Mesenchymal stem cell (in vitro differentiated cells and primary cell): ENCODE measurements around the gene TTC7B.
"Not testable (repeated sequence)": the region's sequence is repeated elsewhere in the genome, so short reads cannot be mapped to it uniquely, and the experiment has no call there.

ENCODE experiments used
- DNase-seq: peaks from one replicate; pipeline ENCODE4 v3.0.0-alpha.2; 2013
- H2AFZ ChIP-seq: one replicate; pipeline ENCODE4 v1.6.1; 2013; ENCODE audit warnings: low read depth, mild to moderate bottlenecking, control low read depth, inconsistent platforms, low read length, moderate library complexity
- H2AK5ac ChIP-seq: 2 replicates; pipeline ENCODE4 v1.6.1; 2013; ENCODE audit warnings: low read length, moderate library complexity, mild to moderate bottlenecking, inconsistent platforms; ENCODE audit not compliant: severe bottlenecking
- H2BK120ac ChIP-seq: one replicate; pipeline ENCODE4 v1.6.1; 2013; ENCODE audit warnings: low read depth, mild to moderate bottlenecking, inconsistent platforms, low read length, moderate library complexity
- H2BK12ac ChIP-seq, 2 experiments: one replicate each; pipeline ENCODE4 v1.6.1; 2013; ENCODE audit warnings: inconsistent platforms in 2 of 2, low read length in 2 of 2, mild to moderate bottlenecking in 2 of 2, moderate library complexity in 2 of 2, control low read depth in 1 of 2
- H2BK15ac ChIP-seq: one replicate; pipeline ENCODE4 v1.6.1; 2013; ENCODE audit warnings: mild to moderate bottlenecking, low read depth, inconsistent platforms; ENCODE audit not compliant: poor library complexity, severe bottlenecking
- H2BK5ac ChIP-seq: 2 replicates; pipeline ENCODE4 v1.6.1; 2013; ENCODE audit warnings: low read depth, mild to moderate bottlenecking, low read length, control low read depth, inconsistent platforms; ENCODE audit not compliant: poor library complexity, severe bottlenecking
- H3K14ac ChIP-seq, 2 experiments: one replicate each; pipeline ENCODE4 v1.6.1; 2013; ENCODE audit warnings: inconsistent platforms in 2 of 2, low read length in 2 of 2, control low read depth in 1 of 2, mild to moderate bottlenecking in 1 of 2, moderate library complexity in 1 of 2
- H3K18ac ChIP-seq, 2 experiments: one replicate each; pipeline ENCODE4 v1.6.1; 2013; ENCODE audit warnings: inconsistent platforms in 2 of 2, low read length in 2 of 2, control low read depth in 1 of 2, low read depth in 1 of 2, mild to moderate bottlenecking in 1 of 2
- H3K23ac ChIP-seq, 2 experiments: one replicate each; pipeline ENCODE4 v1.6.1; 2013; ENCODE audit warnings: inconsistent platforms in 2 of 2, low read length in 2 of 2, mild to moderate bottlenecking in 2 of 2, moderate library complexity in 2 of 2, control low read depth in 1 of 2
- H3K27ac ChIP-seq: 2 replicates; pipeline ENCODE4 v1.5.1; 2013; ENCODE audit warnings: mild to moderate bottlenecking, moderate library complexity, low read length, control low read depth, inconsistent platforms; ENCODE audit not compliant: poor library complexity, severe bottlenecking
- H3K27me3 ChIP-seq, 2 experiments: 2 replicates each; pipeline versions ENCODE4 v1.6.1 to v1.7.0; 2013; ENCODE audit warnings: low read length in 2 of 2, mild to moderate bottlenecking in 2 of 2, moderate library complexity in 2 of 2, control low read depth in 1 of 2, inconsistent platforms in 1 of 2; ENCODE audit not compliant: control insufficient read depth in 1 of 2, insufficient read depth in 1 of 2
- H3K36me3 ChIP-seq, 2 experiments: 2 replicates each; pipeline versions ENCODE4 v1.6.1 to v1.7.0; 2013; ENCODE audit warnings: low read length in 2 of 2, control low read depth in 1 of 2, inconsistent platforms in 1 of 2, low read depth in 1 of 2, mild to moderate bottlenecking in 1 of 2; ENCODE audit not compliant: insufficient read depth in 2 of 2, control insufficient read depth in 1 of 2
- H3K4ac ChIP-seq, 2 experiments: one replicate each; pipeline ENCODE4 v1.6.1; 2013; ENCODE audit warnings: inconsistent platforms in 2 of 2, low read length in 2 of 2, mild to moderate bottlenecking in 2 of 2, moderate library complexity in 2 of 2, control low read depth in 1 of 2, low read depth in 1 of 2
- H3K4me1 ChIP-seq: 2 replicates; pipeline ENCODE4 v1.6.1; 2013; ENCODE audit warnings: low read depth, low read length, control low read depth; ENCODE audit not compliant: control insufficient read depth, insufficient read depth
- H3K4me2 ChIP-seq: 2 replicates; pipeline ENCODE4 v1.6.1; 2013; ENCODE audit warnings: low read length, mild to moderate bottlenecking, inconsistent platforms; ENCODE audit not compliant: poor library complexity, severe bottlenecking
- H3K4me3 ChIP-seq, 2 experiments: 2 replicates each; pipeline versions ENCODE4 v1.5.1 to v1.7.0; 2013; ENCODE audit warnings: low read length in 2 of 2, mild to moderate bottlenecking in 2 of 2, control low read depth in 1 of 2, low read depth in 1 of 2; ENCODE audit not compliant: insufficient read depth in 1 of 2
- H3K79me1 ChIP-seq: replicated peaks from 2 replicates; pipeline ENCODE4 v1.6.1; 2013; ENCODE audit warnings: mild to moderate bottlenecking, control low read depth, low read length, inconsistent platforms; ENCODE audit not compliant: poor library complexity, severe bottlenecking
- H3K9ac ChIP-seq: 2 replicates; pipeline ENCODE4 v1.7.0; 2013; ENCODE audit warnings: mild to moderate bottlenecking, low read length, moderate library complexity
- H3K9me3 ChIP-seq: 2 replicates; pipeline ENCODE4 v1.7.0; 2013; ENCODE audit warnings: mild to moderate bottlenecking, low read length; ENCODE audit not compliant: control insufficient read depth
- H4K8ac ChIP-seq: one replicate; pipeline ENCODE4 v1.6.1; 2013; ENCODE audit warnings: inconsistent platforms, mild to moderate bottlenecking, low read length, moderate library complexity
- H4K91ac ChIP-seq: one replicate; pipeline ENCODE4 v1.6.1; 2013; ENCODE audit warnings: mild to moderate bottlenecking, low read length, inconsistent platforms
- WGBS: methylation state at CpG from one replicate; pipeline ENCODE4 v1.1.7; 2013; ENCODE audit warnings: mixed read lengths; 5-methylcytosine and 5-hydroxymethylcytosine counted together

The TTC7B gene

GRCh38 chr14:90827919-90828610 is 11.8 kb upstream of the TTC7B start:
- Histone ChIP-seq H3K4me2 (peak overlapping the region; percentile 92), H2AFZ (peak overlapping the region; percentile 96), H3K4ac (peak overlapping the region in 1 of 2 experiments; percentile 79), H4K91ac (no peak overlapping the region), H3K4me1 (peaks cover 7% of the 10 kb centered on the region), H3K4me3 (peak overlapping the region in 1 of 2 experiments; percentile 82), H4K8ac (peak overlapping the region; percentile 91), H3K27ac (no peak overlapping the region), H3K14ac (no peak overlapping the region), H2BK5ac (no peak overlapping the region), H2BK120ac (no peak overlapping the region), H3K9ac (peak overlapping the region; percentile 85), H2BK12ac (no peak overlapping the region), H3K36me3 (no peaks in the 10 kb centered on the region), H2BK15ac (peak overlapping the region; percentile 67), H3K79me1 (no peaks in the 10 kb centered on the region), H2AK5ac (no peak overlapping the region), H3K23ac (no peak overlapping the region), H3K18ac (peak overlapping the region in 1 of 2 experiments; percentile 40), H3K9me3 (peaks cover 9% of the 10 kb centered on the region), H3K27me3 (peaks cover 6 to 8% of the 10 kb centered on the region in 2 experiments)
- DNase-seq = peak; percentile 87
- WGBS = 10% methylated on average over 37 of the region's 42 CpGs

- H3K4me3 ChIP-seq, H2AFZ ChIP-seq, H3K4me2 ChIP-seq, H2BK12ac ChIP-seq, H2BK5ac ChIP-seq, H3K18ac ChIP-seq, H2BK120ac ChIP-seq, H3K9ac ChIP-seq, H2BK15ac ChIP-seq, H3K9me3 ChIP-seq, H4K91ac ChIP-seq, H4K8ac ChIP-seq, H2AK5ac ChIP-seq, H3K4ac ChIP-seq, H3K14ac ChIP-seq, H3K27ac ChIP-seq, DNase-seq, H3K79me1 ChIP-seq, H3K23ac ChIP-seq, H3K36me3 ChIP-seq: not testable (repeated sequence)
- peaks cover 0 to 14% of the 10 kb centered on the region in 2 experiments for H3K27me3 ChIP-seq
- H3K4me1 ChIP-seq = peaks cover 10% of the 10 kb centered on the region
- WGBS = 93% methylated on average over 4 of the region's 4 CpGs
Observed at GRCh38 chr14:90823542-90823941, 7.3 kb upstream of the TTC7B start.

- no peak overlapping the region for H2AFZ ChIP-seq
- 90% methylated on average over 8 of the region's 11 CpGs for WGBS
- H2BK5ac ChIP-seq = no peak overlapping the region
- DNase-seq = no peak
- H3K18ac ChIP-seq = no peak overlapping the region
- no peak overlapping the region for H3K4me2 ChIP-seq
- peaks cover 2% of the 10 kb centered on the region for H3K79me1 ChIP-seq
- H3K4me3 ChIP-seq = no peak overlapping the region
- H3K36me3 ChIP-seq = no peaks in the 10 kb centered on the region
- H2BK15ac ChIP-seq = no peak overlapping the region
- no peak overlapping the region for H3K9ac ChIP-seq
- H3K9me3 ChIP-seq = peaks cover 9% of the 10 kb centered on the region
- H2AK5ac ChIP-seq = no peak overlapping the region
- peaks cover 9% of the 10 kb centered on the region for H3K4me1 ChIP-seq
- H3K4ac ChIP-seq = no peak overlapping the region
- H4K91ac ChIP-seq = peak overlapping the region; percentile 30
- H3K27ac ChIP-seq = no peak overlapping the region
- H4K8ac ChIP-seq = no peak overlapping the region
- H3K27me3 ChIP-seq = peaks cover 3 to 20% of the 10 kb centered on the region in 2 experiments
- H3K23ac ChIP-seq = no peak overlapping the region
- H2BK120ac ChIP-seq = no peak overlapping the region
- no peak overlapping the region for H2BK12ac ChIP-seq
- H3K14ac ChIP-seq = no peak overlapping the region
Observed at GRCh38 chr14:90820958-90821357, 4.7 kb upstream of the TTC7B start.

- Histone ChIP-seq H3K4ac (no peak overlapping the region), H2BK120ac (no peak overlapping the region)
Observed at GRCh38 chr14:90819734-90820393, 3.6 kb upstream of the TTC7B start.

More at GRCh38 chr14:90819734-90820393, 3.6 kb upstream of the TTC7B start:
- H3K79me1 ChIP-seq = peaks cover 2% of the 10 kb centered on the region
- peaks cover 16% of the 10 kb centered on the region for H3K4me1 ChIP-seq
- H3K14ac ChIP-seq = no peak overlapping the region
- no peak overlapping the region for H3K9ac ChIP-seq
- H3K27ac ChIP-seq = no peak overlapping the region
- H2BK5ac ChIP-seq = no peak overlapping the region
- H3K27me3 ChIP-seq = peaks cover 3 to 20% of the 10 kb centered on the region in 2 experiments
- H2AK5ac ChIP-seq = no peak overlapping the region
- H4K8ac ChIP-seq = no peak overlapping the region
- no peak overlapping the region for H3K18ac ChIP-seq
- no peak overlapping the region for H3K4me2 ChIP-seq
- H4K91ac ChIP-seq = no peak overlapping the region
- H2BK15ac ChIP-seq = no peak overlapping the region
- no peak overlapping the region for H3K23ac ChIP-seq
- peaks cover 9% of the 10 kb centered on the region for H3K9me3 ChIP-seq
- H2AFZ ChIP-seq = no peak overlapping the region
- H2BK12ac ChIP-seq = no peak overlapping the region
- no peak overlapping the region for H3K4me3 ChIP-seq
- WGBS = 95% methylated on average over 5 of the region's 5 CpGs
- H3K36me3 ChIP-seq = no peaks in the 10 kb centered on the region
- no peak for DNase-seq
